Measurements from ENCODE around the gene SPECC1.

DNA sequence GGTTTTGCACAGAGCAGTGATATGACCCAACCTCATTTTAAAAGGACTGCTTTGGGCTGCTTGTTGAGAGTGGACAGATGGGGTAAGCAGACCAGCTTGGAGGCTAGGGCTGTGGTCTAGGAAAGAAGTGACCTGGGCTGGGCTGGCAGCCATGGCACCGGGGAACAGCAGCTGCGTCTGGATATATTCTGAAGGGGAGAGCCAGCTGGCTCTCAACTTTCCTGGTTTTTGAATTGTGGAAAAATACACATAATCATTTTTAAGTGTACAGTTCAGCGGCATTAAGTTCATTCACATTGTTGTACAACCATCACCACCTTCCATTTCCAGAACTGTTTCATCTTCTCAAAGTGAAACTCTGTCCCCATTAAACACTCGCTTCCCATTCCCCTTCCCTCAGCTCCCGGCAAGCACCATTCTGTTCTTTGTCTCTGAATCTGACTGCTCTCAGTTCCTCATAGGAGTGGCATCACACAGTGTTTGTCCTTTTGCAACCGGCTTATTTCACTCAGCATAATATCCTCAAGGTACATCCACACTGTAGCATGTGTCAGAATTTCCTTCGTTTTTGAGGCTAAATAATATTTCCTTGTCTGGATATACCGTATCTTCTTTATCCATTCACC is 113.2 kb downstream of the SPECC1 start:
- TF ChIP-seq, protein P1, sequence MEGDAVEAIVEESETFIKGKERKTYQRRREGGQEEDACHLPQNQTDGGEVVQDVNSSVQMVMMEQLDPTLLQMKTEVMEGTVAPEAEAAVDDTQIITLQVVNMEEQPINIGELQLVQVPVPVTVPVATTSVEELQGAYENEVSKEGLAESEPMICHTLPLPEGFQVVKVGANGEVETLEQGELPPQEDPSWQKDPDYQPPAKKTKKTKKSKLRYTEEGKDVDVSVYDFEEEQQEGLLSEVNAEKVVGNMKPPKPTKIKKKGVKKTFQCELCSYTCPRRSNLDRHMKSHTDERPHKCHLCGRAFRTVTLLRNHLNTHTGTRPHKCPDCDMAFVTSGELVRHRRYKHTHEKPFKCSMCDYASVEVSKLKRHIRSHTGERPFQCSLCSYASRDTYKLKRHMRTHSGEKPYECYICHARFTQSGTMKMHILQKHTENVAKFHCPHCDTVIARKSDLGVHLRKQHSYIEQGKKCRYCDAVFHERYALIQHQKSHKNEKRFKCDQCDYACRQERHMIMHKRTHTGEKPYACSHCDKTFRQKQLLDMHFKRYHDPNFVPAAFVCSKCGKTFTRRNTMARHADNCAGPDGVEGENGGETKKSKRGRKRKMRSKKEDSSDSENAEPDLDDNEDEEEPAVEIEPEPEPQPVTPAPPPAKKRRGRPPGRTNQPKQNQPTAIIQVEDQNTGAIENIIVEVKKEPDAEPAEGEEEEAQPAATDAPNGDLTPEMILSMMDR (IDR thresholded peaks at IDR 0.05) = no peak
- no peak for TF ChIP-seq EZH2 (IDR thresholded peaks at IDR 0.05)
- TF ChIP-seq EZH2phosphoT487 (IDR thresholded peaks at IDR 0.05) = no peak
